Measurements from ENCODE around the gene ARL5C.

ARL5C gene

GRCh38 chr17:39114723-39115122, 51.2 kb downstream of the ARL5C start:
- TF ChIP-seq CTCF (IDR thresholded peaks at IDR 0.05; ENCODE audit: borderline replicate concordance, control extremely low read depth, extremely low read depth, insufficient read depth, missing control alignments) = no peak
- in situ Hi-C loops (cut with MboI; ENCODE audit: low sequenced_read_pairs, unreplicated experiment) = no loop called here
- DNase-seq (ENCODE audit: low spot score) = no peak

- in situ Hi-C loops (cut with MboI; ENCODE audit: low sequenced_read_pairs, unreplicated experiment) = no loop called here
- no peak for TF ChIP-seq CTCF (IDR thresholded peaks at IDR 0.05; ENCODE audit: borderline replicate concordance, control extremely low read depth, extremely low read depth, insufficient read depth, missing control alignments)
- no peak for DNase-seq (ENCODE audit: low spot score)
Observed at GRCh38 chr17:39113871-39114270, 52.1 kb downstream of the ARL5C start.

- in situ Hi-C loops (cut with MboI; ENCODE audit: low sequenced_read_pairs, unreplicated experiment) = no loop called here
- no peak for TF ChIP-seq CTCF (IDR thresholded peaks at IDR 0.05; ENCODE audit: borderline replicate concordance, control extremely low read depth, extremely low read depth, insufficient read depth, missing control alignments)
- DNase-seq (ENCODE audit: low spot score) = no peak
Observed at GRCh38 chr17:39110435-39111136, 55.4 kb downstream of the ARL5C start.

GRCh38 chr17:39108461-39109375, 57.2 kb downstream of the ARL5C start:
- no peak for DNase-seq (ENCODE audit: low spot score)
- in situ Hi-C loops (cut with MboI; ENCODE audit: low sequenced_read_pairs, unreplicated experiment) = no loop called here
- no peak for TF ChIP-seq CTCF (IDR thresholded peaks at IDR 0.05; ENCODE audit: borderline replicate concordance, control extremely low read depth, extremely low read depth, insufficient read depth, missing control alignments)

GRCh38 chr17:39107973-39108372, 58.0 kb downstream of the ARL5C start:
- TF ChIP-seq CTCF (IDR thresholded peaks at IDR 0.05; ENCODE audit: borderline replicate concordance, control extremely low read depth, extremely low read depth, insufficient read depth, missing control alignments) = no peak
- in situ Hi-C loops (cut with MboI; ENCODE audit: low sequenced_read_pairs, unreplicated experiment) = no loop called here
- DNase-seq (ENCODE audit: low spot score) = no peak

GRCh38 chr17:39107155-39107554, 58.8 kb downstream of the ARL5C start:
- TF ChIP-seq CTCF (IDR thresholded peaks at IDR 0.05; ENCODE audit: borderline replicate concordance, control extremely low read depth, extremely low read depth, insufficient read depth, missing control alignments) = no peak
- DNase-seq (ENCODE audit: low spot score) = no peak
- in situ Hi-C loops (cut with MboI; ENCODE audit: low sequenced_read_pairs, unreplicated experiment) = no loop called here
